Measurements from ENCODE around the gene ANO6. TPM values are rescaled to one million over a fixed set of nuclear protein-coding genes. Genes with fewer than 3 reads are reported as not detected.

ANO6 gene
- total RNA-seq, 1 donor from 2014 or later = 49.0 TPM

- peaks cover 4% of the 10 kb centered on the region for H3K27me3 Mint-ChIP-seq (ENCODE audit: insufficient read depth, low read depth)
- H3K36me3 ChIP-seq = no peaks in the 10 kb centered on the region
These were observed 267.7 kb downstream of the ANO6 start for GRCh38 chr12:45483571-45483970.

More at GRCh38 chr12:45483571-45483970, 267.7 kb downstream of the ANO6 start:
- peak overlapping the region; percentile 22 for H2AFZ ChIP-seq (replicated peaks)
- TF ChIP-seq EZH2 (IDR thresholded peaks at IDR 0.05) = no peak
- no peak for TF ChIP-seq EZH2phosphoT487 (IDR thresholded peaks at IDR 0.05)
- no peak for TF ChIP-seq CTCF (IDR thresholded peaks at IDR 0.05)
- H3K9ac ChIP-seq = no peak overlapping the region
- H3K79me2 ChIP-seq (ENCODE audit: low read depth) = no peaks in the 10 kb centered on the region
- H3K9me3 ChIP-seq (ENCODE audit: low read depth) = peaks cover 11% of the 10 kb centered on the region
- no peaks in the 10 kb centered on the region for H4K20me1 ChIP-seq (ENCODE audit: low read depth)
- H3K4me3 ChIP-seq = no peak overlapping the region
- no peaks in the 10 kb centered on the region for H3K27me3 ChIP-seq
- H3K27ac Mint-ChIP-seq = no peak overlapping the region
- H3K36me3 Mint-ChIP-seq = no peaks in the 10 kb centered on the region
- H3F3A ChIP-seq (ENCODE audit: low read depth) = no peaks in the 10 kb centered on the region
- H3K9me3 Mint-ChIP-seq = peaks cover 3% of the 10 kb centered on the region
- H3K4me2 ChIP-seq = no peak overlapping the region
- H3K4me3 Mint-ChIP-seq = no peak overlapping the region
- DNase-seq (ENCODE audit: low spot score) = no peak
- H3K4me1 ChIP-seq = no peaks in the 10 kb centered on the region
- peaks cover 2% of the 10 kb centered on the region for H3K4me1 Mint-ChIP-seq
- H3K27ac ChIP-seq = no peak overlapping the region

Small RNA genes lying within 50 kb of the gene (small RNA-seq; reads per million reads assigned to genes)
- gene AC009248.2 = not detected

Other genes starting within 250 kb of the ANO6 start
- 0.06 TPM in 1 of 2 replicates, not detected in the other for gene DBX2, start 165.0 kb upstream of the ANO6 start, total RNA-seq (ENCODE audit: low replicate concordance)

Measured in neural progenitor cell (in vitro differentiated cells).